ENCODE measurements around the gene GPR68.
"Not testable (repeated sequence)": the region's sequence is repeated elsewhere in the genome, so short reads cannot be mapped to it uniquely, and the experiment has no call there.

The GPR68 gene

GRCh38 chr14:91272341-91273272 is 28.1 kb upstream of the GPR68 start:
- no peak for DNase-seq

- DNase-seq, result no peak
These were observed 27.1 kb upstream of the GPR68 start for GRCh38 chr14:91271639-91272038.

GRCh38 chr14:91270619-91271018 is 26.1 kb upstream of the GPR68 start:
- no peak for DNase-seq

- DNase-seq, result no peak
These were observed 25.7 kb upstream of the GPR68 start for GRCh38 chr14:91270188-91270587.

GRCh38 chr14:91269076-91269991 is 24.8 kb upstream of the GPR68 start:
- no peak for DNase-seq

GRCh38 chr14:91267965-91268437 is 23.5 kb upstream of the GPR68 start:
- DNase-seq, result no peak

- DNase-seq, result not testable (repeated sequence)
These were observed 21.8 kb upstream of the GPR68 start for GRCh38 chr14:91266276-91266675.

- no peak for DNase-seq
These were observed 20.9 kb upstream of the GPR68 start for GRCh38 chr14:91265404-91265803.

- DNase-seq, result no peak
These were observed 19.9 kb upstream of the GPR68 start for GRCh38 chr14:91264151-91265150.

GRCh38 chr14:91263329-91263728 is 18.8 kb upstream of the GPR68 start:
- no peak for DNase-seq

GRCh38 chr14:91261986-91262549 is 17.6 kb upstream of the GPR68 start:
- no peak for DNase-seq

- no peak for DNase-seq
These were observed 16.6 kb upstream of the GPR68 start for GRCh38 chr14:91261115-91261514.

GRCh38 chr14:91258876-91259275 is 14.4 kb upstream of the GPR68 start:
- DNase-seq, result no peak

- DNase-seq, result peak; percentile 42
These were observed 13.6 kb upstream of the GPR68 start for GRCh38 chr14:91258011-91258618.

- no peak for DNase-seq
These were observed 13.0 kb upstream of the GPR68 start for GRCh38 chr14:91257328-91258010.

- no peak for DNase-seq
These were observed 12.2 kb upstream of the GPR68 start for GRCh38 chr14:91256661-91257060.

GRCh38 chr14:91255026-91255695 is 10.7 kb upstream of the GPR68 start:
- no peak for DNase-seq

- DNase-seq, result no peak
These were observed 10.0 kb upstream of the GPR68 start for GRCh38 chr14:91254461-91254860.

- DNase-seq, result no peak
These were observed 9.4 kb upstream of the GPR68 start for GRCh38 chr14:91253795-91254323.
